DND-41 (cell line): ENCODE measurements around the gene ADORA2B.
"Not testable (repeated sequence)": the region's sequence is repeated elsewhere in the genome, so short reads cannot be mapped to it uniquely, and the experiment has no call there.

ENCODE experiments used
- ATAC-seq: fragments of 200-7000 bp; cut with Tn5 transposase; 3 replicates; pipeline ENCODE4 v1.9.1; 2021; ENCODE audit warnings: low read depth; ENCODE audit not compliant: insufficient read depth
- DNase-seq: peaks from one replicate; pipeline ENCODE4 v3.0.0-alpha.2; 2020
- H2AFZ ChIP-seq: 2 replicates; pipeline ENCODE4 v1.6.0; 2012; ENCODE audit warnings: low read depth, low read length
- H3K27ac ChIP-seq: 2 replicates; pipeline ENCODE4 v1.5.1; 2012; ENCODE audit warnings: low read length, inconsistent platforms
- H3K27me3 ChIP-seq: fragments of 200-600 bp; sonication (generic); 2 replicates; pipeline ENCODE4 v1.6.0; 2012; ENCODE audit warnings: low read length, mild to moderate bottlenecking, inconsistent platforms; ENCODE audit not compliant: insufficient read depth, poor library complexity
- H3K36me3 ChIP-seq: 2 replicates; pipeline ENCODE4 v1.5.1; 2012; ENCODE audit warnings: low read length, inconsistent platforms; ENCODE audit not compliant: insufficient read depth
- H3K4me1 ChIP-seq: 2 replicates; pipeline ENCODE4 v1.5.1; 2012; ENCODE audit warnings: mild to moderate bottlenecking, low read length; ENCODE audit not compliant: insufficient read depth
- H3K4me2 ChIP-seq: 2 replicates; pipeline ENCODE4 v1.6.0; 2012; ENCODE audit warnings: mild to moderate bottlenecking, moderate library complexity, low read length, inconsistent platforms; ENCODE audit not compliant: insufficient read depth
- H3K4me3 ChIP-seq, 2 experiments: fragments of 200-600 bp in 1 of 2; shearing (Covaris generic) in 1 of 2; 2 replicates each; pipeline ENCODE4 v1.5.1; 2012 to 2016; ENCODE audit warnings: inconsistent platforms in 2 of 2, low read length in 2 of 2, mild to moderate bottlenecking in 2 of 2, low read depth in 1 of 2, moderate library complexity in 1 of 2
- H3K79me2 ChIP-seq: 2 replicates; pipeline ENCODE4 v1.6.0; 2012; ENCODE audit warnings: low read length, inconsistent platforms; ENCODE audit not compliant: insufficient read depth
- H3K9ac ChIP-seq: 2 replicates; pipeline ENCODE4 v1.6.0; 2012; ENCODE audit warnings: low read depth, mild to moderate bottlenecking, inconsistent platforms, low read length, moderate library complexity
- H3K9me3 ChIP-seq: 2 replicates; pipeline ENCODE4 v1.5.1; 2012; ENCODE audit warnings: low read length, moderate library complexity, mild to moderate bottlenecking, inconsistent platforms; ENCODE audit not compliant: insufficient read depth, severe bottlenecking
- H4K20me1 ChIP-seq: 2 replicates; pipeline ENCODE4 v1.6.0; 2012; ENCODE audit warnings: low read length; ENCODE audit not compliant: insufficient read depth
- EZH2 ChIP-seq: IDR thresholded peaks from 3 replicates; pipeline ENCODE4 v1.6.1; 2012; ENCODE audit warnings: borderline replicate concordance, low read depth, mild to moderate bottlenecking, moderate library complexity, low read length, inconsistent platforms; ENCODE audit not compliant: severe bottlenecking
- TF ChIP-seq, protein P1 (sequence below): IDR thresholded peaks from 2 replicates; pipeline ENCODE4 v1.5.1; 2012; ENCODE audit warnings: borderline replicate concordance, low read length, moderate library complexity, mild to moderate bottlenecking; ENCODE audit not compliant: poor library complexity, severe bottlenecking; ENCODE audit errors: extremely low read depth

The ADORA2B gene

DNA sequence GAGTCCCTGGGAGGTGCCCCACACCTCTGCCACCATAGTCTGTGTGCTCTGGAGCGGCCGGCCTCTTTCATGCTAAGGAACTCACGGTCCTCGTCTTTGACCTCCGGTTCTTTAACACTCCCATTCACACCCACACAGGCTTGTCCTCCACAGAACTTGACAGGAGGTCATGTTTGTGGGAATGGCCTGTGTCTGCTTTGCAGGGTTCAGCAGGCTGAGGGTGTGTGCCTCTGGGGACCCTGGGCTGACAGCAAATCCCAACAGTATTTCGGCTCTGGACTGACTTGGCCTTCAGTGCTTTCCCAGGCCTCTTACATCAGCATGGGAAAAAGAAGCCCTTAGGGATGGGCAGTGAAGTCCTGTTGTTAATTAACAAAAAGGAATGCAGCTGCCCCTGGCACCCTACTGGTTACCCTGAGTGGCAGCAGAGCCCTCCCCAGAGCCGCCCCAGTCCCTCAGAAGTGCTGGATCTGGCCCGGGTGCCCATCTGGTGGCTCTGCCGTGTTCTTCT lies 35.4 kb upstream of the ADORA2B start:
- H3K4me3 ChIP-seq, result no peak overlapping the region
- H4K20me1 ChIP-seq, result no peaks in the 10 kb centered on the region
- DNase-seq (no peak), ATAC-seq (no peak)
- H3K9me3 ChIP-seq, result no peaks in the 10 kb centered on the region
- no peaks in the 10 kb centered on the region for H3K79me2 ChIP-seq
- TF ChIP-seq, protein P1, sequence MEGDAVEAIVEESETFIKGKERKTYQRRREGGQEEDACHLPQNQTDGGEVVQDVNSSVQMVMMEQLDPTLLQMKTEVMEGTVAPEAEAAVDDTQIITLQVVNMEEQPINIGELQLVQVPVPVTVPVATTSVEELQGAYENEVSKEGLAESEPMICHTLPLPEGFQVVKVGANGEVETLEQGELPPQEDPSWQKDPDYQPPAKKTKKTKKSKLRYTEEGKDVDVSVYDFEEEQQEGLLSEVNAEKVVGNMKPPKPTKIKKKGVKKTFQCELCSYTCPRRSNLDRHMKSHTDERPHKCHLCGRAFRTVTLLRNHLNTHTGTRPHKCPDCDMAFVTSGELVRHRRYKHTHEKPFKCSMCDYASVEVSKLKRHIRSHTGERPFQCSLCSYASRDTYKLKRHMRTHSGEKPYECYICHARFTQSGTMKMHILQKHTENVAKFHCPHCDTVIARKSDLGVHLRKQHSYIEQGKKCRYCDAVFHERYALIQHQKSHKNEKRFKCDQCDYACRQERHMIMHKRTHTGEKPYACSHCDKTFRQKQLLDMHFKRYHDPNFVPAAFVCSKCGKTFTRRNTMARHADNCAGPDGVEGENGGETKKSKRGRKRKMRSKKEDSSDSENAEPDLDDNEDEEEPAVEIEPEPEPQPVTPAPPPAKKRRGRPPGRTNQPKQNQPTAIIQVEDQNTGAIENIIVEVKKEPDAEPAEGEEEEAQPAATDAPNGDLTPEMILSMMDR, result no peak
- TF ChIP-seq EZH2, result no peak
- no peak overlapping the region for H3K4me2 ChIP-seq
- H2AFZ ChIP-seq, result no peak overlapping the region
- H3K27me3 ChIP-seq, result no peaks in the 10 kb centered on the region
- no peaks in the 10 kb centered on the region for H3K4me1 ChIP-seq
- no peak overlapping the region for H3K9ac ChIP-seq
- H3K36me3 ChIP-seq, result no peaks in the 10 kb centered on the region
- H3K27ac ChIP-seq, result no peak overlapping the region

DNA sequence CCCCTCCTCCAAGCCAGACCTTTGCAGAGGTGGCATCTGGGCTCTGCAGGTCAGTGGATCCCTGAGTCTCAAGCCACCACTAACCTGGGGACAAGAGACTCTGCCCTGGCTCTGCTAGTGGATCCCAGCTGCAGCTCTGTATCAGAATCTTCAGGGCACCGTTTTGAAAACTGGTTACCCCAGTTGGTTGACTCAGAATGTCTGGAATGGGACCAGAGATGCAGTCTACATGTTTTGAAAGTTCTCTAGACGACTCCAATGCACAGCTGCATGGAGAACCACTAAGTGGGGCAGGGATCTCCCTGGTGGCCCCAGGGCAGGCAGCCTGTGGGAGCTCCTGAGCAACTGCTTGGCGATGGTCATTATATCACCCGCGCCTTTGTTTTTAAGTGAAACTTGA lies 34.1 kb upstream of the ADORA2B start:
- Histone ChIP-seq H3K9ac (no peak overlapping the region), H3K9me3 (no peaks in the 10 kb centered on the region), H3K79me2 (no peaks in the 10 kb centered on the region), H3K4me3 (no peak overlapping the region), H3K4me2 (no peak overlapping the region), H3K27ac (no peak overlapping the region), H2AFZ (no peak overlapping the region), H3K36me3 (no peaks in the 10 kb centered on the region), H3K4me1 (no peaks in the 10 kb centered on the region), H3K27me3 (no peaks in the 10 kb centered on the region), H4K20me1 (no peaks in the 10 kb centered on the region)
- no peak for DNase-seq
- ATAC-seq, result no peak
- no peak for TF ChIP-seq EZH2
- TF ChIP-seq, protein P1, result no peak

DNA sequence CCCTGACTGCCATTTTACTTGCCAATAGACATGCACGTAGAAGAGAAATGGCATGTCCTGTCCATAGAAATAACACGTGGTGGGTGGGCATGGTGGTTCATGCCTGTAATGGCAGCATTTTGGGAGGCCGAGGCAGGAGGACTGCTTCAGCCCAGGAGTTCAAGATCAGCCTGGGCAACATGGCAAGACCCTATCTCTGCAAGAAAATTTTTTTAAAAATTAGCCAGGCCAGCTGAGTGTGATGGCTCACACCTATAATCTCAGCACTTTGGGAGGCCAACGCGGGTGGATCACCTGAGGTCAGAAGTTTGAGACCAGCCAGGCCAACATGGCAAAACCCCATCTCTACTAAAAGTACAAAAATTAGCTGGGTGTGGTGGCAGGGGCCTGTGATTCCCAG lies 33.2 kb upstream of the ADORA2B start:
- H3K27ac ChIP-seq, ATAC-seq, H3K36me3 ChIP-seq, H3K9ac ChIP-seq, H3K4me1 ChIP-seq, H4K20me1 ChIP-seq, DNase-seq, H3K27me3 ChIP-seq, H3K79me2 ChIP-seq, H2AFZ ChIP-seq, H3K4me3 ChIP-seq, H3K9me3 ChIP-seq, H3K4me2 ChIP-seq: not testable (repeated sequence)

DNA sequence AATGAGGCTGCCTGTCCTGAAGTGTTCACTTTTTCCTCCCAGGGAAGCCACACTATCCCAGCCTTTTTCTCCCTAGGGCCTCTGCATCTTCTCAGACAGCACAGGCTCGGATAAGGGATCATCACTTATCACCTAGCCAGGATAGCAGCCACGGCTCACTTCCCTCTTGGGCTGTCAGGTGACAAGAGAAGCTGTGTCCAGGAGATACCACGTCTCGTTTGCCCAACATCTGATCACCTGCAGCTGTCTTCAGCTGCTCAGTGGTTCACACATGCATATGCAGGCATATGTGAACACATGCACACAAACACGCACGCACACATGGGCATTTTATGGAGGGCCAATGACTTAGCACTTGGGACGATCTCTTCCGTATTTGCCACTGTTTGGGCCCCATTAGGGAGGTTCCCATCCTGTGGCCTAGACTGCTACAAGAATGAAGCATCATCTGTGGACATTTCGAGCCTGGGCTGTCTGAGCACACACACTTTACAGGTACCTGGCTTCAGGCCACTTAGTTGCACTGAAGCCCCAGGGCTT lies 32.4 kb upstream of the ADORA2B start:
- Histone ChIP-seq H3K4me1 (no peaks in the 10 kb centered on the region), H3K4me2 (no peak overlapping the region), H3K4me3 (no peak overlapping the region), H4K20me1 (no peaks in the 10 kb centered on the region), H3K36me3 (no peaks in the 10 kb centered on the region), H3K9ac (no peak overlapping the region), H3K27me3 (no peaks in the 10 kb centered on the region), H3K9me3 (no peaks in the 10 kb centered on the region), H3K27ac (no peak overlapping the region), H2AFZ (no peak overlapping the region), H3K79me2 (no peaks in the 10 kb centered on the region)
- TF ChIP-seq, protein P1, result no peak
- no peak for TF ChIP-seq EZH2
- ATAC-seq (no peak), DNase-seq (no peak)
